ENCODE data around the gene LACTB. TPM values are rescaled to one million over a fixed set of nuclear protein-coding genes. Genes with fewer than 3 reads are reported as not detected.

LACTB gene
- total RNA-seq, 1 experiment from 2014 or later = 17.2 TPM

- TF ChIP-seq IRF1 (CRISPR knock-in tag; IDR thresholded peaks at IDR 0.05) (no peak), KAT7 (CRISPR knock-in tag; IDR thresholded peaks at IDR 0.05; ENCODE audit: borderline replicate concordance) (no peak), EMX1 (CRISPR knock-in tag; IDR thresholded peaks at IDR 0.05) (no peak), ZMAT4 (CRISPR knock-in tag; IDR thresholded peaks at IDR 0.05) (no peak), E2F5 (CRISPR knock-in tag; IDR thresholded peaks at IDR 0.05) (no peak), ZBTB43 (CRISPR knock-in tag; IDR thresholded peaks at IDR 0.05) (no peak)
These were observed 31.2 kb upstream of the LACTB start (continued) for GRCh38 chr15:63090472-63090871.

- ATAC-seq (no peak), DNase-seq (ENCODE audit: low spot score) (no peak)
- Mint-ChIP-seq H3K4me3 (no peak overlapping the region), H3K9me3 (no peaks in the 10 kb centered on the region), H3K27me3 (ENCODE audit: low read depth) (no peaks in the 10 kb centered on the region), H3K36me3 (no peaks in the 10 kb centered on the region), H3K27ac (no peak overlapping the region), H3K4me1 (peaks cover 58% of the 10 kb centered on the region)
- ChIA-PET CTCF (interaction anchor here (0.7 to 3.9 kb wide), 4 partner anchors 43 to 348 kb away, joined by 3 to 61 read pairs (median 4); no protein-coding TSS in a partner anchor), POLR2A (no interaction called here)
- TF ChIP-seq ATF6 (CRISPR knock-in tag; IDR thresholded peaks at IDR 0.05) (no peak), ZNF263 (CRISPR knock-in tag; IDR thresholded peaks at IDR 0.05; ENCODE audit: low read depth) (no peak), TEAD4 (CRISPR knock-in tag; IDR thresholded peaks at IDR 0.05) (no peak), PRDM15 (CRISPR knock-in tag; IDR thresholded peaks at IDR 0.05) (no peak), USF1 (CRISPR knock-in tag; IDR thresholded peaks at IDR 0.05) (no peak), MLX (CRISPR knock-in tag; IDR thresholded peaks at IDR 0.05) (no peak), SOX15 (CRISPR knock-in tag; IDR thresholded peaks at IDR 0.05) (no peak), ERG (CRISPR knock-in tag; IDR thresholded peaks at IDR 0.05) (no peak), ZNF396 (CRISPR knock-in tag; IDR thresholded peaks at IDR 0.05; ENCODE audit: borderline replicate concordance) (no peak), PREB (CRISPR knock-in tag; IDR thresholded peaks at IDR 0.05; ENCODE audit: borderline replicate concordance) (no peak), ATF2 (CRISPR knock-in tag; IDR thresholded peaks at IDR 0.05; ENCODE audit: borderline replicate concordance, low read depth) (no peak), USF2 (CRISPR knock-in tag; IDR thresholded peaks at IDR 0.05) (no peak), E2F5 (CRISPR knock-in tag; IDR thresholded peaks at IDR 0.05) (no peak)
These were observed 30.8 kb upstream of the LACTB start for GRCh38 chr15:63090887-63091286.
